Measurements from ENCODE around the gene GNAT1.
"Not testable (repeated sequence)": the region's sequence is repeated elsewhere in the genome, so short reads cannot be mapped to it uniquely, and the experiment has no call there.

Gene GNAT1

DNA sequence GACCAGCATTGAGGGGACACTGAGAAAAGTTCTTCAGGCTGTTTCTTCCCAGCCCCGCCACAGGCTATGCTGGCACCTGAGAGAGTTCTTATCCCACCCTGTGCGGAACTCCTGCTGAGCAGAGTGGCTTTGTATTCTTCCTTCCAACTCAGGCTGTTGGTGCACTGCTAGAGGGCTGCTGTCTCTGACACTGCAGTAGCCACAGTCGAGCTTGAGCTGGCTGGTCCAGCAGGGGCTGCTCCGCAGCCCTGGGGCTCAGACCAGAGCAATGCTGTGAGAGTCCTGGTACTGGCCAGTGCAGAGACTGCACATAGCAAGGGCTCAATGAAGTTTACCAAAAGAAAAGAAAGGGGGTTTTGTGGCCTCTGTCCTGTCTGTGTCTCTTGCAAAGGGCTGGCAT is 48.2 kb downstream of the GNAT1 start:
- H3K4me3 ChIP-seq (replicated peaks; ENCODE audit: low read depth, low read length): no peak overlapping the region
- DNase-seq (ENCODE audit: low read depth): no peak
- TF ChIP-seq, protein P1, sequence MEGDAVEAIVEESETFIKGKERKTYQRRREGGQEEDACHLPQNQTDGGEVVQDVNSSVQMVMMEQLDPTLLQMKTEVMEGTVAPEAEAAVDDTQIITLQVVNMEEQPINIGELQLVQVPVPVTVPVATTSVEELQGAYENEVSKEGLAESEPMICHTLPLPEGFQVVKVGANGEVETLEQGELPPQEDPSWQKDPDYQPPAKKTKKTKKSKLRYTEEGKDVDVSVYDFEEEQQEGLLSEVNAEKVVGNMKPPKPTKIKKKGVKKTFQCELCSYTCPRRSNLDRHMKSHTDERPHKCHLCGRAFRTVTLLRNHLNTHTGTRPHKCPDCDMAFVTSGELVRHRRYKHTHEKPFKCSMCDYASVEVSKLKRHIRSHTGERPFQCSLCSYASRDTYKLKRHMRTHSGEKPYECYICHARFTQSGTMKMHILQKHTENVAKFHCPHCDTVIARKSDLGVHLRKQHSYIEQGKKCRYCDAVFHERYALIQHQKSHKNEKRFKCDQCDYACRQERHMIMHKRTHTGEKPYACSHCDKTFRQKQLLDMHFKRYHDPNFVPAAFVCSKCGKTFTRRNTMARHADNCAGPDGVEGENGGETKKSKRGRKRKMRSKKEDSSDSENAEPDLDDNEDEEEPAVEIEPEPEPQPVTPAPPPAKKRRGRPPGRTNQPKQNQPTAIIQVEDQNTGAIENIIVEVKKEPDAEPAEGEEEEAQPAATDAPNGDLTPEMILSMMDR (IDR thresholded peaks at IDR 0.05; ENCODE audit: low read length, missing control alignments): no peak

DNA sequence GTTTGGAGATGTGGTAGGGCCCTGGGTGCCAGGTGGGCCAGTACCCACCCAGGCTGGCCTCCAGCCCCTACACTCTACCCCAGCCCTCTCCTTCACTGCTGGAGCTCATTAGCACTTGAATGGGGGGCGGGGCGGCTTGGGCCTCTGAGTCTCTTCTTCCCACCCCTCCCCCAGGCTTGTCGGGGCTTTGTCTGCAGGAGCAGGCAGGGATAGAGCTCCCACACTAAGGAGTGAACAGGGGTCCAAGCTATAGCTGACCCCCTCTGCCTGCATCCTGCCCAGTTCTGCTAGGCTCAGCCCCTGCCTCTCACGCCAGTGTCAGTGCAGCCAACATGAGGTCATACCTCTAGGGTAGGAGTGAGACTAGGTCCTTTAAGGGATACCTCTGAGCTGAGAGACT is 49.8 kb downstream of the GNAT1 start:
- no peak overlapping the region for H3K4me3 ChIP-seq (replicated peaks; ENCODE audit: low read depth, low read length)
- no peak for DNase-seq (ENCODE audit: low read depth)
- TF ChIP-seq, protein P1 (IDR thresholded peaks at IDR 0.05; ENCODE audit: low read length, missing control alignments): no peak

DNA sequence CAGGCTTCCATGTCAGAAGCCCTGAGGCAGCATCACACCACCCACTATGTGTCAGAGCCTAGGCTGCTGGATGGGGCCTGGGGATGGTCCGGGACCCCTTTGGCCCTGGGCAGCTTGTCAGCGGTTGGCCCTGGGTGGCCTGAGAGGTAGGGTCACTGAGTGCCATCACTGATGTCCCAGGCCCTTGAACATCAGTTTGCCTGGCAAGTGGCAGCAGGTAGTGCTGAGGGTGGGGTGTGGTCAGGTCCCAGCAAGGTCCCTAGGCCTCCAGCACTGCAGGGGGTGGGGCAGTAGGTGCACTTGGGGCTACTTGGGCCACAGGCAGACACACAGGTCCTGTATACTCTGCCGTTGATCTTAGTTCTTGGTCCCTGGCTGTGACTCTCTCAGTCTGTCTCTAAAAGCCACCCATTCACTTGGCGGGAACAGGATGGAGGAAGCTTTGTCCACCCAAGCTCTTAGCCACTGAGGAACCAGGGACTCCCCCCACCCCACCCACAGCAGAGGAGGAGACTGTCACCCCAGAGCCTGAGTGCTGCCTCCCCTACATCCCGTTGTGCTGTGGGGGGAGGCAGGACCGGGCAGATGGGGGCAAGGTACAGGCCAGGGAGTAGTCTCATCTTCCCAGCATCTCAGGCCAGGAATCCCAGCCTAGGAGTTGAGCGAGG is 50.4 kb downstream of the GNAT1 start:
- TF ChIP-seq, protein P1 (IDR thresholded peaks at IDR 0.05; ENCODE audit: low read length, missing control alignments): no peak
- no peak overlapping the region for H3K4me3 ChIP-seq (replicated peaks; ENCODE audit: low read depth, low read length)
- no peak for DNase-seq (ENCODE audit: low read depth)

DNA sequence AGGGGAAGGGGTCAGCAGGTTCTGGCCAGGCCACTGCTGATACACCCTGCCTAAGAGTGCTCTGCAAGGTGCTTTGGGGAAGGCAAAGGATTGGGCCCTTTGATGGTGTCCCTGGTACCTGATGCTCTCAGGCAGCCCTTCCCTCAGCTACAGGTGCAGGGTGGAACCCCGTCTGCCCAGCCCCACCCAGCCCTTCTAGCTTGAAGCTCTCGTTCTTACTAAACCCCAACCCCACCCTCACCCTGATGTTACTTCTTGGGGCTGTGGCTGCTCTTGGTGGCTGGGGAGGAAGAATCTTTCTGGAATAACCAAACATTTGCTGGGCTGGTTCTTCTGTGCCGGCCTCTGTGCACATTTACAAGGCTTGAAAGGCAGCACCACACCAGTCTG is 51.0 kb downstream of the GNAT1 start:
- TF ChIP-seq, protein P1 (IDR thresholded peaks at IDR 0.05; ENCODE audit: low read length, missing control alignments): no peak
- H3K4me3 ChIP-seq (replicated peaks; ENCODE audit: low read depth, low read length): no peak overlapping the region
- no peak for DNase-seq (ENCODE audit: low read depth)

DNA sequence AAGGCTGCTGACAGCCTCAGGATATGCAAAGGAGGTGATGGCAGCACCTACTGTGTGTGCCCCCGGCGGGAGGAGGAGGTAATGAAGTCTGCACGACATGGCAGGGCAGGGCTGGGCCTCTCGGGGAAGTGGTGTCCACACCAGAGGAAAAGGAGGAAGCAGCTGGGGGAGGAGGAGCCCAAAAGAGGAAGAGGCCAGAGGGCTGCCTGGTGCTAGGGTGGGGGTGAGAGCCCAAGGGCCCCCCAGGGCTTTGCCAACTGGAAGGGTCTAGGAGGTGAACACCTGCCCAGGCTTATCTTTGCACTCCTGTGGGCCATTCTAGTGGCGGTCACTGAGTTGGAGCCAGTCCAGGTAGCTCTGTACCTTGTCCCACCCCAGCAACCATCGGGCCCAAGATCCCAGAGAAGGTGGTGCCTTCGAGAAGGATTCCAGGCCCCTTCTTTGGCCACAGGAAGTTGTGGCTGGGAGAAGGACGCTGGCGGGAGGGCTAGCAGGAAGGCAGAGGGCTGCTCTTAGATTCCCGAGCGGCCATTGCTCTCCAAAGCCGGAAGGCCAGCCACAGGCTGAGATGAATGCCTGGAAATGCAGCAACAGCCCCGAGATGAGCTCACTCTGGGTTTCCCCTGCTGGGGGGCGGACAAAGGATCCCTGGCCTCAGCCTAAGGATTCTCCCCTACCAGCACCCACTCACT is 51.6 kb downstream of the GNAT1 start:
- no peak overlapping the region for H3K4me3 ChIP-seq (replicated peaks; ENCODE audit: low read depth, low read length)

DNA sequence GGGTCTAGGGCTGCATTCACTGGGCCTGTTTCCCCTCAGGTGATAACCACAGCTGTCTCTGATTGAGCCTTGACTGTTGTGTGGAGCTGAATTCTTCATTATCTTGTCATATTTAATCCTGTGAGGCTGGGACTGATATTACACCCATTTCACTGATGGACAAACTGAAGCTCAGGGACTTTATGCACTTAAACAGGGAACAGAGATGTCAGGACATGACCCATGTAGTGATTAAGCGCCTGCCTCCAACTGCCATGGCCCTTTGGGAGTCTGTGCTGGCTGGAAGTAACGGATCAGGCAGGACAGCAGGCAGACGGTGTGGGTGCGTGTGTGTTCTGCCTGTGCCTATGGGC is 52.1 kb downstream of the GNAT1 start:
- no peak overlapping the region for H3K4me3 ChIP-seq (replicated peaks; ENCODE audit: low read depth, low read length)
- TF ChIP-seq, protein P1 (IDR thresholded peaks at IDR 0.05; ENCODE audit: low read length, missing control alignments): no peak
- DNase-seq (ENCODE audit: low read depth): no peak

More for the DNA sequence above, 51.6 kb downstream of the GNAT1 start:
- peak; percentile 76 for DNase-seq (ENCODE audit: low read depth)
- TF ChIP-seq, protein P1 (IDR thresholded peaks at IDR 0.05; ENCODE audit: low read length, missing control alignments): no peak

DNA sequence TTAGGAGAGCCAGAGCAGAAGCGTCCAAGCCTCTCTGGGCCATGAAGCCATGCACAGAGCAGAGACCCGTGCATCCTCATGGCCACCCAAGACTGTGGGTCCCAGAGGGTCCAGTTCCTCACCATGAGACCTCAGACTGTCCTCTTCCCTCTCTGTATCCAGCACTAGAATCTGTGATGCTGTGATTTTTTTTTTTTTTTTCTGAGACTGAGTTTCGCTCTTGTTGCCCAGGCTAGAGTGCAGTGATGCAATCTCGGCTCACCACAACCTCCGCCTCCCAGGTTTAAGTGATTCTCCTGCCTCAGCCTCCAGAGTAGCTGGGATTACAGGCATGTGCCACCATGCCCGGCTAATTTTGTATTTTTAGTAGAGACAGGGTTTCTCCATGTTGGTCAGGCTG is 53.4 kb downstream of the GNAT1 start:
- not testable (repeated sequence) for DNase-seq (ENCODE audit: low read depth); H3K4me3 ChIP-seq (replicated peaks; ENCODE audit: low read depth, low read length)
